Astrocyte (in vitro differentiated cells and primary cell): ENCODE results near the gene SEC22C. TPM values are rescaled to one million over a fixed set of nuclear protein-coding genes. Genes with fewer than 3 reads are reported as not detected.

Experiments used
- DNase-seq: peaks from one replicate; pipeline ENCODE4 v3.0.0-alpha.2; 2010; ENCODE audit warnings: low read depth
- FAIRE-seq: peaks from 2 replicates; lab custom pipeline; 2011; peaks lifted over from hg19 to GRCh38; lab: Jason Lieb, UNC
- H2AFZ ChIP-seq: 2 replicates; pipeline ENCODE4 v1.6.0; 2012; ENCODE audit warnings: low read depth, low read length, inconsistent platforms
- H3K27ac ChIP-seq: 2 replicates; pipeline ENCODE4 v1.5.1; 2011; ENCODE audit warnings: low read depth, low read length, inconsistent platforms
- H3K27me3 ChIP-seq: 2 replicates; pipeline ENCODE4 v1.6.0; 2011; ENCODE audit warnings: low read length, inconsistent platforms; ENCODE audit not compliant: insufficient read depth
- H3K36me3 ChIP-seq: 2 replicates; pipeline ENCODE4 v1.5.1; 2011; ENCODE audit warnings: low read length, inconsistent platforms; ENCODE audit not compliant: insufficient read depth
- H3K4me1 ChIP-seq: 2 replicates; pipeline ENCODE4 v1.5.1; 2011; ENCODE audit warnings: low read length, inconsistent platforms; ENCODE audit not compliant: insufficient read depth
- H3K4me2 ChIP-seq: 2 replicates; pipeline ENCODE4 v1.6.0; 2012; ENCODE audit warnings: low read length, inconsistent platforms
- H3K4me3 ChIP-seq: 2 replicates; pipeline ENCODE4 v1.5.1; 2011; ENCODE audit warnings: low read depth, mild to moderate bottlenecking, low read length, inconsistent platforms; ENCODE audit not compliant: insufficient read depth
- H3K79me2 ChIP-seq: 2 replicates; pipeline ENCODE4 v1.6.0; 2012; ENCODE audit warnings: mild to moderate bottlenecking, low read length, inconsistent platforms; ENCODE audit not compliant: insufficient read depth
- H3K9ac ChIP-seq: 2 replicates; pipeline ENCODE4 v1.6.0; 2012; ENCODE audit warnings: mild to moderate bottlenecking, low read length, inconsistent platforms
- H3K9me3 ChIP-seq: 2 replicates; pipeline ENCODE4 v1.5.1; 2012; ENCODE audit warnings: low read depth, mild to moderate bottlenecking, low read length, inconsistent platforms; ENCODE audit not compliant: insufficient read depth
- H4K20me1 ChIP-seq: 2 replicates; pipeline ENCODE4 v1.6.0; 2012; ENCODE audit warnings: low read length, inconsistent platforms; ENCODE audit not compliant: insufficient read depth
- H3K27ac Mint-ChIP-seq: one replicate; pipeline ENCODE4 v1.8.0; 2021; ENCODE audit warnings: mild to moderate bottlenecking, mixed read lengths; ENCODE audit not compliant: unreplicated experiment
- H3K27me3 Mint-ChIP-seq: one replicate; pipeline ENCODE4 v1.8.0; 2021; ENCODE audit warnings: low read depth, mixed read lengths; ENCODE audit not compliant: unreplicated experiment
- H3K36me3 Mint-ChIP-seq: one replicate; pipeline ENCODE4 v1.8.0; 2021; ENCODE audit warnings: low read depth, mixed read lengths; ENCODE audit not compliant: unreplicated experiment
- H3K4me1 Mint-ChIP-seq: one replicate; pipeline ENCODE4 v1.8.0; 2021; ENCODE audit warnings: low read depth, mixed read lengths; ENCODE audit not compliant: unreplicated experiment
- H3K4me3 Mint-ChIP-seq: one replicate; pipeline ENCODE4 v1.8.0; 2021; ENCODE audit warnings: mild to moderate bottlenecking, moderate library complexity, mixed read lengths; ENCODE audit not compliant: unreplicated experiment
- H3K9me3 Mint-ChIP-seq: one replicate; pipeline ENCODE4 v1.8.0; 2021; ENCODE audit warnings: mild to moderate bottlenecking, mixed read lengths; ENCODE audit not compliant: unreplicated experiment
- EZH2 ChIP-seq: IDR thresholded peaks from 2 replicates; pipeline ENCODE4 v1.6.1; 2012; ENCODE audit warnings: mild to moderate bottlenecking, low read length, inconsistent platforms; ENCODE audit not compliant: insufficient read depth
- total RNA-seq: library from RNA; stranded (reverse); gene quantifications from 2 replicates; pipeline ENCODE4 v1.2.1, GENCODE V29; 2021
- TF ChIP-seq, protein P1 (sequence below): IDR thresholded peaks from 2 replicates; pipeline ENCODE4 v1.5.1; 2011; ENCODE audit warnings: low read depth, mild to moderate bottlenecking, inconsistent platforms, low read length, moderate library complexity; ENCODE audit not compliant: insufficient read depth

SEC22C gene
- total RNA-seq, 1 donor from 2014 or later: 37.4 TPM

DNA sequence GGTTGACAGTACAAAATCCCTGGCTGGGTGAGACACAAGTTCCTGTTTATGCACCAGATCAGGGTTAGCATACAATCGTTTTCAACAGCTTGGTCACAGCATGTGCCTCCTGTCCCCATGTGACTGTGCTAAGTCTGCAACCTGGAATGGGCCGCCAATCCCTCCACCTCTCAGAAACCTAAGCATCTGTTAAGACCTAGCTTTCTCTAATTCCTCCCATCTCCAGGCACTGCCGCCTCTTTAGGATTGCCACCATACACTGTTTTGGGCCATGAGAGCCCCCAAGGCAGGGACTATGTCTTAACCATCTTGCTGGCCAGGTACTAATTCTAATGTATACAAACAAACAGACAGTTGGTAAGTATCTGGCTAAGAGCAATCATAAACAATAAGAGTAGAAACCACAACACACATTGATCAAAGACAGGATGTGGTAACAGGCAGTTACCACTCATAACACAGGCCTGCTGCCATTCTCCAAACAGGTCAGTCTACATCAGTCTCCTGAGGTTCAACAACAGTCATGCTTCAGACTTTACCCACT lies 25.6 kb downstream of the SEC22C start:
- Mint-ChIP-seq H3K4me3 (no peak overlapping the region), H3K27ac (no peak overlapping the region), H3K9me3 (no peaks in the 10 kb centered on the region), H3K27me3 (no peaks in the 10 kb centered on the region), H3K36me3 (peaks cover 15% of the 10 kb centered on the region), H3K4me1 (no peaks in the 10 kb centered on the region)
- TF ChIP-seq EZH2: no peak
- TF ChIP-seq, protein P1, sequence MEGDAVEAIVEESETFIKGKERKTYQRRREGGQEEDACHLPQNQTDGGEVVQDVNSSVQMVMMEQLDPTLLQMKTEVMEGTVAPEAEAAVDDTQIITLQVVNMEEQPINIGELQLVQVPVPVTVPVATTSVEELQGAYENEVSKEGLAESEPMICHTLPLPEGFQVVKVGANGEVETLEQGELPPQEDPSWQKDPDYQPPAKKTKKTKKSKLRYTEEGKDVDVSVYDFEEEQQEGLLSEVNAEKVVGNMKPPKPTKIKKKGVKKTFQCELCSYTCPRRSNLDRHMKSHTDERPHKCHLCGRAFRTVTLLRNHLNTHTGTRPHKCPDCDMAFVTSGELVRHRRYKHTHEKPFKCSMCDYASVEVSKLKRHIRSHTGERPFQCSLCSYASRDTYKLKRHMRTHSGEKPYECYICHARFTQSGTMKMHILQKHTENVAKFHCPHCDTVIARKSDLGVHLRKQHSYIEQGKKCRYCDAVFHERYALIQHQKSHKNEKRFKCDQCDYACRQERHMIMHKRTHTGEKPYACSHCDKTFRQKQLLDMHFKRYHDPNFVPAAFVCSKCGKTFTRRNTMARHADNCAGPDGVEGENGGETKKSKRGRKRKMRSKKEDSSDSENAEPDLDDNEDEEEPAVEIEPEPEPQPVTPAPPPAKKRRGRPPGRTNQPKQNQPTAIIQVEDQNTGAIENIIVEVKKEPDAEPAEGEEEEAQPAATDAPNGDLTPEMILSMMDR: no peak
- Histone ChIP-seq H3K4me3 (no peak overlapping the region), H3K79me2 (no peaks in the 10 kb centered on the region), H3K4me2 (no peak overlapping the region), H3K4me1 (no peaks in the 10 kb centered on the region), H3K36me3 (peaks cover 53% of the 10 kb centered on the region), H2AFZ (no peak overlapping the region), H4K20me1 (peaks cover 8% of the 10 kb centered on the region), H3K27me3 (no peaks in the 10 kb centered on the region), H3K9me3 (no peaks in the 10 kb centered on the region), H3K27ac (no peak overlapping the region), H3K9ac (no peak overlapping the region)
- DNase-seq: no peak
- no peak for FAIRE-seq

DNA sequence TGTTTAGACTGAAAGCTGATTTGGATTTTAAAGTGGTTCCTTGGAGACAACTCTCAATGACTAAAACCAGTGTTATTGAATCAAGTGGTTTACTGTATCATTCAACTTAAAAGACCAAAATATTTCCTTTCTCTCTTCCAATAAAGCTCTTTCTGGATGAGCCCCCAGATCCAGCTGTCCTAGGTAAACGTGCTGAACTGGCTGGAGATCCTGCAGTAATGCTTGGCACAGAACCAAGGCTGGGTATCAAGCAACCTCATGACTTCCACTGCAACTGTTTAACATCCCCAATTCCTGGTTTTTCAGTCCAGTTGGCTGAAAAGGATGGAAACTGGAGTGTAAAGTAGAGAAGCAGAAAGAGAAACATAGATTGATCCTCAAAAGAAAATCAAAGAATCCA lies 28.9 kb downstream of the SEC22C start:
- Histone ChIP-seq H3K36me3 (peaks cover 47% of the 10 kb centered on the region), H2AFZ (no peak overlapping the region), H4K20me1 (peaks cover 10% of the 10 kb centered on the region), H3K9ac (no peak overlapping the region), H3K27me3 (no peaks in the 10 kb centered on the region), H3K79me2 (no peaks in the 10 kb centered on the region), H3K9me3 (no peaks in the 10 kb centered on the region), H3K4me2 (no peak overlapping the region), H3K4me1 (no peaks in the 10 kb centered on the region), H3K27ac (no peak overlapping the region), H3K4me3 (no peak overlapping the region)
- FAIRE-seq: no peak
- Mint-ChIP-seq H3K4me3 (no peak overlapping the region), H3K27me3 (no peaks in the 10 kb centered on the region), H3K27ac (no peak overlapping the region), H3K9me3 (no peaks in the 10 kb centered on the region), H3K4me1 (no peaks in the 10 kb centered on the region), H3K36me3 (peaks cover 13% of the 10 kb centered on the region)
- DNase-seq: no peak
- TF ChIP-seq, protein P1: no peak
- TF ChIP-seq EZH2: no peak

DNA sequence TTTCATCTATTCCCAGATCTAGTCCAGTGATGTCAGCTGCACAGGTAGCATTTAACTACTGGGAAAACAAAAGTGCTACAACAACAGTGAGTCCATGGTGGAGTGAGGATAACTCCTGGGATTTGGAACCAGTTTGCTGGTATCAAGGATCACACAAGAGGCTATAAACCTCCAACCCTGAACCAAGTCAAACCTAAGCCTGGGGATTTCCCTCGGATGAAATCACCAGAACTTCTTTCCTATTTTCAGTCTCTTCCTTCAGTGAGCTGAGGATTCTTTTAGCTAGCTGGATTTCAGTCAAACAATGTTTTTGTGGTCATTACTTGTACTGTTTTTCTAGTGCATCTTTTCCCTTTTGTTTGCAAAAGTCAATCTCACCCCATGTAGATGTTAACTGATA lies 31.5 kb downstream of the SEC22C start:
- peaks cover 2% of the 10 kb centered on the region for H3K4me1 Mint-ChIP-seq

More for the DNA sequence above, 31.5 kb downstream of the SEC22C start:
- peaks cover 26% of the 10 kb centered on the region for H3K36me3 ChIP-seq
- DNase-seq (no peak), FAIRE-seq (no peak)
- H3K27me3 ChIP-seq: no peaks in the 10 kb centered on the region
- H3K9ac ChIP-seq: no peak overlapping the region
- no peaks in the 10 kb centered on the region for H3K79me2 ChIP-seq
- TF ChIP-seq, protein P1: no peak
- TF ChIP-seq EZH2: no peak
- H3K9me3 ChIP-seq: no peaks in the 10 kb centered on the region
- H4K20me1 ChIP-seq: peaks cover 14% of the 10 kb centered on the region
- Mint-ChIP-seq H3K27ac (no peak overlapping the region), H3K36me3 (peaks cover 4% of the 10 kb centered on the region), H3K4me3 (no peak overlapping the region), H3K27me3 (peaks cover 2% of the 10 kb centered on the region), H3K9me3 (no peaks in the 10 kb centered on the region)
- H3K4me2 ChIP-seq: no peak overlapping the region
- no peak overlapping the region for H2AFZ ChIP-seq
- H3K27ac ChIP-seq: no peak overlapping the region
- H3K4me1 ChIP-seq: no peaks in the 10 kb centered on the region
- H3K4me3 ChIP-seq: no peak overlapping the region
